H1 (cell line): ENCODE results near the gene ADD2. TPM values are rescaled to one million over a fixed set of nuclear protein-coding genes. Genes with fewer than 3 reads are reported as not detected.

Experiments
- CTCF ChIA-PET: fragments of 300-600 bp; sonication (Branson Sonifier 250); formaldehyde crosslinking; loops from one replicate; lab custom pipeline; 2021; ENCODE audit not compliant: partially characterized antibody; lab: Charles Lee
- POLR2A ChIA-PET: fragments of 300-600 bp; sonication (Branson Sonifier 250); formaldehyde crosslinking; loops from one replicate; lab custom pipeline; 2021; ENCODE audit warnings: inconsistent platforms; ENCODE audit not compliant: partially characterized antibody; lab: Charles Lee
- DNase-seq, 2 experiments: peaks; one replicate each; pipeline versions ENCODE4 v3.0.0 to v3.0.0-alpha.2; 2010 to 2022; ENCODE audit warnings: low spot score in 2 of 2, low read depth in 1 of 2, mixed read lengths in 1 of 2
- FAIRE-seq: peaks from 2 replicates; lab custom pipeline; 2011; peaks lifted over from hg19 to GRCh38; lab: Jason Lieb, UNC
- H2AFZ ChIP-seq: 2 replicates; pipeline ENCODE4 v1.8.1; 2012; ENCODE audit warnings: low read length, inconsistent platforms
- H2AK5ac ChIP-seq: 2 replicates; pipeline ENCODE4 v1.6.1; 2013; ENCODE audit warnings: low read depth, low read length
- H2BK120ac ChIP-seq: replicated peaks from 2 replicates; pipeline ENCODE3; 2013; ENCODE audit warnings: low read depth, low read length, inconsistent platforms
- H2BK12ac ChIP-seq: 2 replicates; pipeline ENCODE4 v1.6.1; 2013; ENCODE audit warnings: low read depth, low read length
- H2BK15ac ChIP-seq: 2 replicates; pipeline ENCODE4 v1.6.1; 2013; ENCODE audit warnings: low read length
- H2BK20ac ChIP-seq: 2 replicates; pipeline ENCODE4 v1.6.1; 2013; ENCODE audit warnings: low read length
- H2BK5ac ChIP-seq: 2 replicates; pipeline ENCODE4 v1.6.1; 2013; ENCODE audit warnings: low read depth, low read length
- H3K14ac ChIP-seq: 2 replicates; pipeline ENCODE4 v1.6.1; 2013; ENCODE audit warnings: inconsistent platforms; ENCODE audit not compliant: insufficient read length
- H3K18ac ChIP-seq: 2 replicates; pipeline ENCODE4 v1.6.1; 2013; ENCODE audit warnings: low read length; ENCODE audit errors: extremely low read depth
- H3K23ac ChIP-seq: 2 replicates; pipeline ENCODE4 v1.6.1; 2013; ENCODE audit warnings: inconsistent platforms; ENCODE audit not compliant: insufficient read length
- H3K23me2 ChIP-seq: 2 replicates; pipeline ENCODE4 v1.6.1; 2013; ENCODE audit warnings: low read depth, low read length
- H3K27ac ChIP-seq: 2 replicates; pipeline ENCODE4 v1.6.1; 2011; ENCODE audit warnings: low read depth, low read length, inconsistent platforms
- H3K27me3 ChIP-seq, 4 experiments: replicated peaks in 1 of 4; 1 replicate in 1 of 4; 2 replicates in 3 of 4; pipeline versions ENCODE4 v1.6.1 to v1.8.1; 2011 to 2013; ENCODE audit warnings: low read length in 3 of 4, mild to moderate bottlenecking in 3 of 4, inconsistent platforms in 2 of 4, mixed read lengths in 2 of 4, moderate library complexity in 1 of 4; ENCODE audit not compliant: control insufficient read depth in 3 of 4, insufficient read depth in 3 of 4; ENCODE audit errors: extremely low read depth in 1 of 4
- H3K36me3 ChIP-seq, 4 experiments: 2 replicates each; pipeline versions ENCODE4 v1.6.1 to v1.8.1; 2011 to 2013; ENCODE audit warnings: mild to moderate bottlenecking in 4 of 4, low read length in 3 of 4, moderate library complexity in 2 of 4, control low read depth in 1 of 4, inconsistent platforms in 1 of 4; ENCODE audit not compliant: insufficient read depth in 4 of 4, control insufficient read depth in 2 of 4
- H3K4ac ChIP-seq: replicated peaks from 2 replicates; pipeline ENCODE3; 2013; ENCODE audit warnings: low read length, low read depth, mixed read lengths, inconsistent platforms; ENCODE audit not compliant: insufficient read length
- H3K4me1 ChIP-seq, 4 experiments: replicated peaks in 1 of 4; 1 replicate in 1 of 4; 2 replicates in 3 of 4; pipeline versions ENCODE4 v1.6.1 to v1.8.1; 2011 to 2013; ENCODE audit warnings: low read length in 3 of 4, inconsistent platforms in 2 of 4, mixed read lengths in 1 of 4; ENCODE audit not compliant: insufficient read depth in 4 of 4, control insufficient read depth in 3 of 4
- H3K4me2 ChIP-seq, 2 experiments: 2 replicates each; pipeline versions ENCODE4 v1.6.1 to v1.8.1; 2011 to 2013; ENCODE audit warnings: low read depth in 2 of 2, low read length in 2 of 2, control low read depth in 1 of 2, inconsistent platforms in 1 of 2, mild to moderate bottlenecking in 1 of 2; ENCODE audit not compliant: insufficient read depth in 1 of 2
- H3K4me3 ChIP-seq, 4 experiments: fragments of 200-600, 300-600 bp in 1 of 4; sonication (generic), shearing (Covaris generic), sonication (Bioruptor Twin) in 1 of 4; 2 replicates each; pipeline versions ENCODE4 v1.5.1 to v1.8.1; 2011 to 2016; ENCODE audit warnings: low read length in 4 of 4, low read depth in 3 of 4, control low read depth in 2 of 4, inconsistent platforms in 2 of 4, mild to moderate bottlenecking in 2 of 4, mixed read lengths in 1 of 4, moderate library complexity in 1 of 4; ENCODE audit not compliant: insufficient read depth in 2 of 4; ENCODE audit errors: extremely low read depth in 1 of 4
- H3K56ac ChIP-seq: replicated peaks from 2 replicates; pipeline ENCODE3; 2013; ENCODE audit warnings: low read depth, mild to moderate bottlenecking, mixed read lengths, low read length, inconsistent platforms; ENCODE audit not compliant: insufficient read length
- H3K79me1 ChIP-seq: 2 replicates; pipeline ENCODE4 v1.6.1; 2013; ENCODE audit warnings: low read depth, low read length, control low read depth
- H3K79me2 ChIP-seq, 2 experiments: 2 replicates each; pipeline versions ENCODE4 v1.6.1 to v1.8.1; 2012 to 2013; ENCODE audit warnings: low read length in 2 of 2, mild to moderate bottlenecking in 2 of 2, inconsistent platforms in 1 of 2; ENCODE audit not compliant: insufficient read depth in 2 of 2, control insufficient read depth in 1 of 2
- H3K9ac ChIP-seq, 4 experiments: replicated peaks in 1 of 4; 1 replicate in 1 of 4; 2 replicates in 3 of 4; pipeline versions ENCODE4 v1.6.1 to v1.8.1; 2011 to 2013; ENCODE audit warnings: low read depth in 3 of 4, low read length in 3 of 4, control low read depth in 2 of 4, mild to moderate bottlenecking in 2 of 4, moderate library complexity in 2 of 4, inconsistent platforms in 1 of 4; ENCODE audit errors: extremely low read depth in 1 of 4
- H3K9me3 ChIP-seq, 2 experiments: 2 replicates each; pipeline versions ENCODE4 v1.6.1 to v1.8.1; 2012 to 2013; ENCODE audit warnings: mild to moderate bottlenecking in 2 of 2, moderate library complexity in 2 of 2, control low read depth in 1 of 2, inconsistent platforms in 1 of 2, low read depth in 1 of 2, low read length in 1 of 2, mixed read lengths in 1 of 2; ENCODE audit not compliant: insufficient read depth in 2 of 2
- H4K20me1 ChIP-seq, 2 experiments: replicated peaks in 1 of 2; 2 replicates each; pipeline versions ENCODE3 to v1.8.1; 2011 to 2013; ENCODE audit warnings: inconsistent platforms in 2 of 2, low read length in 2 of 2, mild to moderate bottlenecking in 1 of 2; ENCODE audit not compliant: insufficient read depth in 2 of 2, control insufficient read depth in 1 of 2
- H4K5ac ChIP-seq: 2 replicates; pipeline ENCODE4 v1.6.1; 2013; ENCODE audit warnings: low read length, low read depth, mixed read lengths, inconsistent platforms; ENCODE audit not compliant: insufficient read length
- H4K8ac ChIP-seq: 2 replicates; pipeline ENCODE4 v1.8.0; 2013; ENCODE audit warnings: mild to moderate bottlenecking, moderate library complexity, low read length, inconsistent platforms; ENCODE audit not compliant: insufficient read depth; ENCODE audit errors: extremely low read depth
- H4K91ac ChIP-seq: replicated peaks from 2 replicates; pipeline ENCODE3; 2013; ENCODE audit warnings: low read length, mixed read lengths, inconsistent platforms; ENCODE audit not compliant: insufficient read length
- BACH1 ChIP-seq: IDR thresholded peaks from 2 replicates; pipeline ENCODE4 v1.6.1; 2012; ENCODE audit warnings: low read length, improper control_type of control experiment
- BCL11A ChIP-seq, 2 experiments: IDR thresholded peaks; one replicate each; pipeline ENCODE4 v1.6.1; 2011; ENCODE audit warnings: low read depth in 2 of 2, low read length in 2 of 2, mild to moderate bottlenecking in 2 of 2
- CBX8 ChIP-seq: fragments of 300-800, 300-1000 bp; sonication (generic); IDR thresholded peaks from 2 replicates; pipeline ENCODE4 v1.7.1; 2016; ENCODE audit warnings: low read depth, low read length, borderline replicate concordance
- CTBP2 ChIP-seq: IDR thresholded peaks from 2 replicates; pipeline ENCODE4 v1.7.0; 2011; ENCODE audit warnings: borderline replicate concordance, mild to moderate bottlenecking, moderate library complexity, mixed read lengths, low read length; ENCODE audit not compliant: insufficient read depth, insufficient read length
- EP300 ChIP-seq, 2 experiments: IDR thresholded peaks; 1 replicate in 1 of 2; 2 replicates in 1 of 2; pipeline ENCODE4 v1.6.1; 2011 to 2012; ENCODE audit warnings: low read depth in 2 of 2, low read length in 2 of 2, mild to moderate bottlenecking in 2 of 2, borderline replicate concordance in 1 of 2, inconsistent platforms in 1 of 2, moderate library complexity in 1 of 2
- JUND ChIP-seq: IDR thresholded peaks from 2 replicates; pipeline ENCODE4 v1.6.1; 2011; ENCODE audit warnings: mild to moderate bottlenecking, improper control_type of control experiment, low read length
- KDM5A ChIP-seq: fragments of 200-600 bp; IDR thresholded peaks from 2 replicates; pipeline ENCODE4 v1.7.1; 2012; ENCODE audit warnings: mild to moderate bottlenecking, low read length, inconsistent platforms, mixed read lengths
- MAFK ChIP-seq: IDR thresholded peaks from 2 replicates; pipeline ENCODE4 v1.6.1; 2012; ENCODE audit warnings: low read depth, mild to moderate bottlenecking, improper control_type of control experiment, low read length
- PHF8 ChIP-seq: fragments of 200-600 bp; sonication (generic); conservative IDR thresholded peaks from 2 replicates; pipeline ENCODE4 v1.7.1; 2012; ENCODE audit warnings: low read depth, mild to moderate bottlenecking, inconsistent platforms, low read length, moderate library complexity
- SIRT6 ChIP-seq: IDR thresholded peaks from one replicate; pipeline ENCODE4 v1.7.1; 2012; ENCODE audit warnings: low read length, inconsistent platforms
- SP1 ChIP-seq: IDR thresholded peaks from 2 replicates; pipeline ENCODE4 v1.6.1; 2011; ENCODE audit warnings: low read depth, low read length
- SRF ChIP-seq: IDR thresholded peaks from 2 replicates; pipeline ENCODE4 v1.6.1; 2011; ENCODE audit warnings: mild to moderate bottlenecking, low read depth, low read length, moderate library complexity
- TBP ChIP-seq: IDR thresholded peaks from 2 replicates; pipeline ENCODE4 v1.6.1; 2011; ENCODE audit warnings: low read depth, low read length, improper control_type of control experiment
- USF2 ChIP-seq: IDR thresholded peaks from 2 replicates; pipeline ENCODE4 v1.6.1; 2011; ENCODE audit warnings: low read length, improper control_type of control experiment
- WGBS, 2 experiments: shearing (Covaris generic) in 1 of 2; methylation state at CpG; one replicate each; pipeline versions ENCODE4 v1.1.6 to v1.1.7; 2013 to 2015; ENCODE audit warnings: low lambda C conversion rate in 2 of 2, mixed read lengths in 2 of 2, inconsistent platforms in 1 of 2, low coverage in 1 of 2, missing lambda C conversion rate in 1 of 2; ENCODE audit not compliant: insufficient replicate concordance in 2 of 2, insufficient coverage in 1 of 2, insufficient read length in 1 of 2; ENCODE audit errors: extremely low coverage in 1 of 2, missing lambda C conversion rate in 1 of 2; 5-methylcytosine and 5-hydroxymethylcytosine counted together
- polyA plus RNA-seq, 7 experiments: library from polyadenylated mRNA; depleted of rRNA in 3 of 7; stranded (reverse) in 5 of 7; unstranded in 2 of 7; fragments of >200 nt in 5 of 7; fragments of 200-250 nt in 2 of 7; gene quantifications; 1 replicate in 5 of 7; 2 replicates in 1 of 7; 4 replicates in 1 of 7; pipeline versions ENCODE4 v1.2.1 to v1.2.3, GENCODE V29; 2011 to 2013; ENCODE audit warnings: missing spikeins in 2 of 7, mixed read lengths in 2 of 7
- total RNA-seq: library from RNA; stranded (reverse); fragmentation: NEBNext Ultra II Directional; extraction: Animal tissue kit (Norgen Biotek cat#: 25700); gene quantifications from 2 replicates; pipeline ENCODE4 v1.2.1, GENCODE V29; 2021

The ADD2 gene
- total and polyA plus RNA-seq, 2 of the 8 experiments (the other 6 are each of a cell fraction or from before 2014, with no cell fraction given) = 58.5 to 170 TPM

- TF ChIP-seq TBP (no peak), SRF (no peak), KDM5A (no peak), USF2 (no peak), CTBP2 (no peak), PHF8 (no peak), BACH1 (no peak), SIRT6 (no peak), CBX8 (no peak), SP1 (no peak), EP300 (IDR thresholded peaks at IDR 0.05; ENCODE audit: borderline replicate concordance in 1 of 2, low read depth in 2 of 2, low read length in 2 of 2) (no peak), JUND (no peak), BCL11A (IDR thresholded peaks at IDR 0.05; ENCODE audit: low read depth in 2 of 2, low read length in 2 of 2) (no peak), MAFK (no peak)
- TF ChIP-seq, all 59 proteins: peak for 0
- no peak overlapping the region for H2BK120ac ChIP-seq
- H4K20me1 ChIP-seq = no peaks in the 10 kb centered on the region
- H3K4me1 ChIP-seq = no peaks in the 10 kb centered on the region
- no peak overlapping the region for H4K8ac ChIP-seq
- no peak overlapping the region for H2BK20ac ChIP-seq
- H3K4me2 ChIP-seq = no peak overlapping the region
- ChIA-PET POLR2A (interaction anchor here (1.2 kb wide), 1 partner anchor 12 kb away, joined by 3 read pairs; no protein-coding TSS in a partner anchor), CTCF (interaction anchor here (1.1 to 2.5 kb wide), 7 partner anchors 9 to 334 kb away, joined by 4 to 15 read pairs (median 6); no protein-coding TSS in a partner anchor)
- H3K4ac ChIP-seq = no peak overlapping the region
- no peak overlapping the region for H3K4me3 ChIP-seq
- no peaks in the 10 kb centered on the region for H3K23me2 ChIP-seq
- H2AK5ac ChIP-seq = no peak overlapping the region
- no peak overlapping the region for H2BK15ac ChIP-seq
- 83% methylated on average over 2 of the region's 2 CpGs; no CpG with 5 or more reads in 1 of the 2 experiments for WGBS, 2 experiments
- 0 out of 4 replicates have a peak, but pooled peaks cover 0 to 4% of the 10 kb centered on the region in 2 experiments for H3K9me3 ChIP-seq
- no peak overlapping the region for H3K23ac ChIP-seq
- no peak overlapping the region for H3K9ac ChIP-seq
- no peak overlapping the region for H2BK12ac ChIP-seq
- no peak overlapping the region for H2BK5ac ChIP-seq
- no peaks in the 10 kb centered on the region for H3K79me2 ChIP-seq
- H4K5ac ChIP-seq = no peak overlapping the region
- H3K27me3 ChIP-seq = no peaks in the 10 kb centered on the region; a peak in 2 of 7 replicates
- H3K27ac ChIP-seq = no peak overlapping the region
- FAIRE-seq (no peak), DNase-seq (no peak)
- H4K91ac ChIP-seq = no peak overlapping the region
- no peaks in the 10 kb centered on the region for H3K36me3 ChIP-seq
- H3K56ac ChIP-seq = no peak overlapping the region
- no peaks in the 10 kb centered on the region for H3K79me1 ChIP-seq
- H3K18ac ChIP-seq = no peak overlapping the region
- no peak overlapping the region for H3K14ac ChIP-seq
- H2AFZ ChIP-seq = no peak overlapping the region
Measured at GRCh38 chr2:70638561-70638960, 129.4 kb downstream of the ADD2 start.
